Activated T-helper 1 cell treated with anti-CD3 and anti-CD28 coated beads, Interleukin-2, amount 50 U/mL, for 16 hours (primary cell): ENCODE results near the gene HLA-DRB1.
"Not testable (repeated sequence)": the region's sequence is repeated elsewhere in the genome, so short reads cannot be mapped to it uniquely, and the experiment has no call there.

Source experiments
- DNase-seq, 2 donors: peaks; one replicate each; pipeline ENCODE4 v3.0.0-alpha.2; 2020; ENCODE audit warnings: low read depth in 1 of 2, low spot score in 1 of 2

HLA-DRB1 gene

GRCh38 chr6:32609731-32610640 is 20.3 kb upstream of the HLA-DRB1 start:
- peak in 1 of 2 donors; percentile 30 for DNase-seq

GRCh38 chr6:32609391-32609730 is 19.7 kb upstream of the HLA-DRB1 start:
- DNase-seq = no peak

GRCh38 chr6:32608362-32608761 is 18.7 kb upstream of the HLA-DRB1 start:
- no peak for DNase-seq

- no peak for DNase-seq
These were observed 18.3 kb upstream of the HLA-DRB1 start for GRCh38 chr6:32607988-32608298.

GRCh38 chr6:32607263-32607987 is 17.8 kb upstream of the HLA-DRB1 start:
- DNase-seq = no peak

GRCh38 chr6:32604434-32604877 is 14.8 kb upstream of the HLA-DRB1 start:
- DNase-seq = no peak

- DNase-seq = no peak
These were observed 14.2 kb upstream of the HLA-DRB1 start for GRCh38 chr6:32603888-32604287.

- DNase-seq = no peak
These were observed 13.6 kb upstream of the HLA-DRB1 start for GRCh38 chr6:32603222-32603621.

GRCh38 chr6:32602383-32602782 is 12.7 kb upstream of the HLA-DRB1 start:
- no peak for DNase-seq

- no peak for DNase-seq
These were observed 7.4 kb upstream of the HLA-DRB1 start for GRCh38 chr6:32597024-32597423.

GRCh38 chr6:32590713-32591112 is 1.1 kb upstream of the HLA-DRB1 start:
- DNase-seq = not testable (repeated sequence)

- DNase-seq = no peak
These were observed 1.5 kb downstream of the HLA-DRB1 start for GRCh38 chr6:32588156-32588555.

- no peak for DNase-seq
These were observed 6.1 kb downstream of the HLA-DRB1 start for GRCh38 chr6:32583527-32583898.

- no peak for DNase-seq
These were observed 8.1 kb downstream of the HLA-DRB1 start for GRCh38 chr6:32581315-32582095.

- DNase-seq = no peak
These were observed 9.1 kb downstream of the HLA-DRB1 start for GRCh38 chr6:32580593-32580992.

GRCh38 chr6:32578962-32579361 is 10.7 kb downstream of the HLA-DRB1 start:
- DNase-seq = no peak

GRCh38 chr6:32577493-32577892 is 12.2 kb downstream of the HLA-DRB1 start:
- DNase-seq = not testable (repeated sequence)

GRCh38 chr6:32576250-32576649 is 13.4 kb downstream of the HLA-DRB1 start:
- DNase-seq = no peak

- DNase-seq = no peak
These were observed 19.2 kb downstream of the HLA-DRB1 start for GRCh38 chr6:32570363-32570905.

- DNase-seq = no peak
These were observed 21.1 kb downstream of the HLA-DRB1 start for GRCh38 chr6:32568561-32568960.

- no peak for DNase-seq
These were observed 22.7 kb downstream of the HLA-DRB1 start for GRCh38 chr6:32566957-32567356.
